K562 (cell line): ENCODE results near the gene PCSK6. TPM values are rescaled to one million over a fixed set of nuclear protein-coding genes. Genes with fewer than 3 reads are reported as not detected.

Experiments used
- ESRRA ChIP-seq: fragments of 450-650 bp; IDR thresholded peaks from 2 replicates; pipeline ENCODE4 v1.6.1; 2014; ENCODE audit warnings: low read depth, mild to moderate bottlenecking, moderate library complexity, borderline replicate concordance
- FOXA3 ChIP-seq, 2 experiments: fragments of 450-650 bp in 1 of 2; sonication (generic) in 1 of 2; formaldehyde crosslinking; IDR thresholded peaks in 1 of 2; conservative IDR thresholded peaks in 1 of 2; 2 replicates each; pipeline versions ENCODE4 v1.4.0 to v1.8.0; 2020 to 2022; ENCODE audit warnings: mild to moderate bottlenecking in 2 of 2, missing genetic modification reagents in 1 of 2
- KLF6 ChIP-seq: fragments of 250-450 bp; sonication (Bioruptor Pico); IDR thresholded peaks from 2 replicates; pipeline ENCODE4 v1.4.0; 2020; ENCODE audit warnings: mild to moderate bottlenecking, moderate library complexity, borderline replicate concordance
- MXI1 ChIP-seq: IDR thresholded peaks from 2 replicates; pipeline ENCODE4 v1.6.1; 2011; ENCODE audit warnings: low read depth, mild to moderate bottlenecking, improper control_type of control experiment, low read length
- PHB2 ChIP-seq: fragments of 450-650 bp; IDR thresholded peaks from 2 replicates; pipeline ENCODE4 v1.6.1; 2017; ENCODE audit warnings: low read depth
- SIX5 ChIP-seq, 2 experiments: IDR thresholded peaks; 2 replicates each; pipeline ENCODE4 v1.6.1; 2011; ENCODE audit warnings: low read length in 2 of 2, borderline replicate concordance in 1 of 2, low read depth in 1 of 2, mild to moderate bottlenecking in 1 of 2, moderate library complexity in 1 of 2; ENCODE audit not compliant: insufficient read depth in 1 of 2
- TFAP4 ChIP-seq: sonication (generic); formaldehyde crosslinking; IDR thresholded peaks from 2 replicates; pipeline ENCODE4 v1.8.0; 2022; ENCODE audit warnings: missing genetic modification reagents, mild to moderate bottlenecking, moderate library complexity, borderline replicate concordance
- ZKSCAN8 ChIP-seq: fragments of 200-800 bp; sonication (Bioruptor generic); IDR thresholded peaks from 2 replicates; pipeline ENCODE4 v1.6.1; 2016; ENCODE audit warnings: missing genetic modification characterization, missing compliant biosample characterization
- ZNF197 ChIP-seq: fragments of 200-800 bp; sonication (Bioruptor generic); IDR thresholded peaks from 2 replicates; pipeline ENCODE4 v1.6.1; 2016; ENCODE audit warnings: low read depth, missing genetic modification characterization, missing compliant biosample characterization
- ZNF668 ChIP-seq: fragments of 250-450 bp; sonication (Bioruptor Pico); IDR thresholded peaks from 2 replicates; pipeline ENCODE4 v1.8.0; 2022; ENCODE audit warnings: mild to moderate bottlenecking, inconsistent platforms
- polyA plus RNA-seq, 8 experiments: library from polyadenylated mRNA; depleted of rRNA in 4 of 8; stranded (reverse) in 5 of 8; unstranded in 3 of 8; fragments of >200 nt; fragmentation: Nextera tagmentation in 2 of 8; fragmentation: Illumina TruSeq in 1 of 8; extraction: Ambion mirVana in 2 of 8; extraction: Trizol in 1 of 8; gene quantifications; 2 replicates each; pipeline versions ENCODE4 v1.2.1 to v1.2.3, GENCODE V29; 2011 to 2014; ENCODE audit warnings: inconsistent platforms in 1 of 8, missing spikeins in 1 of 8
- total RNA-seq, 7 experiments: library from RNA; depleted of rRNA in 6 of 7; stranded (reverse); fragments of >200 nt in 6 of 7; fragmentation: Illumina TruSeq in 2 of 7; extraction: Trizol in 2 of 7; gene quantifications; 2 replicates each; pipeline versions ENCODE4 v1.2.1 to v1.2.3, GENCODE V29; 2011 to 2021; ENCODE audit warnings: low replicate concordance in 1 of 7
- TF ChIP-seq, protein P1 (sequence below): fragments of 450-650 bp; IDR thresholded peaks from 2 replicates; pipeline ENCODE4 v1.6.1; 2016; ENCODE audit warnings: mild to moderate bottlenecking, moderate library complexity

The PCSK6 gene
- total and polyA plus RNA-seq, 9 of the 15 experiments (the other 6 are each of a cell fraction or from before 2014, with no cell fraction given): 2.2 to 32.6 (median 14.5) TPM

DNA sequence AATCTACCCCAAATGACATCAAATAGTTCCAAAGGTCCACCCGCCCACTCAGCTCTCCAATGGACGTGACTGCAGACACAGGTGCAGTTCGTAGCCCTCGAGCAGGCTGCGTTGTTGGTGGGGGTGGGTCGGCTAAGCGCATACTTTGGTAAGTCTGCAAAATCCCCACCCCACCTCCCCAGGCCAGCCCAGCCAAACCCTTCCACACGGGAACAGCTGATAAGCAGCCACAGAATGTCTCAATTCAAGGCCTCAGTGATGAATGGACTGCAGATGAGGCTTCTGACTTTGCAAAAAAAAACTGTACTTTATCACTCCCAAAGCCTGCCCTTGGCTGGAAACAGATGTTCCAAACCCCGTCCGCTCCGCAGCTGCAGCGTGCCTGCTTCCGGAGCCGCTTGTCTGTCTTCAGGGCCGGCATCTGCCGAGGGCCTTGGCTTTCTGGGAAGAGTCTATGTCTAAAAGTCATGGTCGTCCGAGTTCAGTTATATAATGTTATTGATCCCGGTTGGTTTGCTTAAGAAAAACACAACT is 38.2 kb downstream of the PCSK6 start (continued):
- TF ChIP-seq FOXA3 (CRISPR knock-in tag; conservative IDR thresholded peaks at IDR 0.05 in 1 of 2, IDR thresholded peaks at IDR 0.05 in 1 of 2) (0 out of 4 replicates have a peak, but pooled peaks of 1 of the 2 experiments have one; percentile 36), ZKSCAN8 (CRISPR knock-in tag) (peak; percentile 92), PHB2 (peak; percentile 69), ZNF668 (CRISPR knock-in tag) (peak; percentile 20; the same call in 1 of the 2 replicates), SIX5 (IDR thresholded peaks at IDR 0.05; ENCODE audit: borderline replicate concordance in 1 of 2, insufficient read depth in 1 of 2, low read depth in 1 of 2, low read length in 2 of 2) (no peak), ZNF197 (CRISPR knock-in tag) (peak; percentile 89), ESRRA (peak; percentile 67; the same call in 1 of the 2 replicates), MXI1 (peak; percentile 72; the same call in 1 of the 2 replicates), KLF6 (CRISPR knock-in tag) (no peak; the same call in 1 of the 2 replicates), TFAP4 (CRISPR knock-in tag) (peak; percentile 99)
- TF ChIP-seq, protein P1, sequence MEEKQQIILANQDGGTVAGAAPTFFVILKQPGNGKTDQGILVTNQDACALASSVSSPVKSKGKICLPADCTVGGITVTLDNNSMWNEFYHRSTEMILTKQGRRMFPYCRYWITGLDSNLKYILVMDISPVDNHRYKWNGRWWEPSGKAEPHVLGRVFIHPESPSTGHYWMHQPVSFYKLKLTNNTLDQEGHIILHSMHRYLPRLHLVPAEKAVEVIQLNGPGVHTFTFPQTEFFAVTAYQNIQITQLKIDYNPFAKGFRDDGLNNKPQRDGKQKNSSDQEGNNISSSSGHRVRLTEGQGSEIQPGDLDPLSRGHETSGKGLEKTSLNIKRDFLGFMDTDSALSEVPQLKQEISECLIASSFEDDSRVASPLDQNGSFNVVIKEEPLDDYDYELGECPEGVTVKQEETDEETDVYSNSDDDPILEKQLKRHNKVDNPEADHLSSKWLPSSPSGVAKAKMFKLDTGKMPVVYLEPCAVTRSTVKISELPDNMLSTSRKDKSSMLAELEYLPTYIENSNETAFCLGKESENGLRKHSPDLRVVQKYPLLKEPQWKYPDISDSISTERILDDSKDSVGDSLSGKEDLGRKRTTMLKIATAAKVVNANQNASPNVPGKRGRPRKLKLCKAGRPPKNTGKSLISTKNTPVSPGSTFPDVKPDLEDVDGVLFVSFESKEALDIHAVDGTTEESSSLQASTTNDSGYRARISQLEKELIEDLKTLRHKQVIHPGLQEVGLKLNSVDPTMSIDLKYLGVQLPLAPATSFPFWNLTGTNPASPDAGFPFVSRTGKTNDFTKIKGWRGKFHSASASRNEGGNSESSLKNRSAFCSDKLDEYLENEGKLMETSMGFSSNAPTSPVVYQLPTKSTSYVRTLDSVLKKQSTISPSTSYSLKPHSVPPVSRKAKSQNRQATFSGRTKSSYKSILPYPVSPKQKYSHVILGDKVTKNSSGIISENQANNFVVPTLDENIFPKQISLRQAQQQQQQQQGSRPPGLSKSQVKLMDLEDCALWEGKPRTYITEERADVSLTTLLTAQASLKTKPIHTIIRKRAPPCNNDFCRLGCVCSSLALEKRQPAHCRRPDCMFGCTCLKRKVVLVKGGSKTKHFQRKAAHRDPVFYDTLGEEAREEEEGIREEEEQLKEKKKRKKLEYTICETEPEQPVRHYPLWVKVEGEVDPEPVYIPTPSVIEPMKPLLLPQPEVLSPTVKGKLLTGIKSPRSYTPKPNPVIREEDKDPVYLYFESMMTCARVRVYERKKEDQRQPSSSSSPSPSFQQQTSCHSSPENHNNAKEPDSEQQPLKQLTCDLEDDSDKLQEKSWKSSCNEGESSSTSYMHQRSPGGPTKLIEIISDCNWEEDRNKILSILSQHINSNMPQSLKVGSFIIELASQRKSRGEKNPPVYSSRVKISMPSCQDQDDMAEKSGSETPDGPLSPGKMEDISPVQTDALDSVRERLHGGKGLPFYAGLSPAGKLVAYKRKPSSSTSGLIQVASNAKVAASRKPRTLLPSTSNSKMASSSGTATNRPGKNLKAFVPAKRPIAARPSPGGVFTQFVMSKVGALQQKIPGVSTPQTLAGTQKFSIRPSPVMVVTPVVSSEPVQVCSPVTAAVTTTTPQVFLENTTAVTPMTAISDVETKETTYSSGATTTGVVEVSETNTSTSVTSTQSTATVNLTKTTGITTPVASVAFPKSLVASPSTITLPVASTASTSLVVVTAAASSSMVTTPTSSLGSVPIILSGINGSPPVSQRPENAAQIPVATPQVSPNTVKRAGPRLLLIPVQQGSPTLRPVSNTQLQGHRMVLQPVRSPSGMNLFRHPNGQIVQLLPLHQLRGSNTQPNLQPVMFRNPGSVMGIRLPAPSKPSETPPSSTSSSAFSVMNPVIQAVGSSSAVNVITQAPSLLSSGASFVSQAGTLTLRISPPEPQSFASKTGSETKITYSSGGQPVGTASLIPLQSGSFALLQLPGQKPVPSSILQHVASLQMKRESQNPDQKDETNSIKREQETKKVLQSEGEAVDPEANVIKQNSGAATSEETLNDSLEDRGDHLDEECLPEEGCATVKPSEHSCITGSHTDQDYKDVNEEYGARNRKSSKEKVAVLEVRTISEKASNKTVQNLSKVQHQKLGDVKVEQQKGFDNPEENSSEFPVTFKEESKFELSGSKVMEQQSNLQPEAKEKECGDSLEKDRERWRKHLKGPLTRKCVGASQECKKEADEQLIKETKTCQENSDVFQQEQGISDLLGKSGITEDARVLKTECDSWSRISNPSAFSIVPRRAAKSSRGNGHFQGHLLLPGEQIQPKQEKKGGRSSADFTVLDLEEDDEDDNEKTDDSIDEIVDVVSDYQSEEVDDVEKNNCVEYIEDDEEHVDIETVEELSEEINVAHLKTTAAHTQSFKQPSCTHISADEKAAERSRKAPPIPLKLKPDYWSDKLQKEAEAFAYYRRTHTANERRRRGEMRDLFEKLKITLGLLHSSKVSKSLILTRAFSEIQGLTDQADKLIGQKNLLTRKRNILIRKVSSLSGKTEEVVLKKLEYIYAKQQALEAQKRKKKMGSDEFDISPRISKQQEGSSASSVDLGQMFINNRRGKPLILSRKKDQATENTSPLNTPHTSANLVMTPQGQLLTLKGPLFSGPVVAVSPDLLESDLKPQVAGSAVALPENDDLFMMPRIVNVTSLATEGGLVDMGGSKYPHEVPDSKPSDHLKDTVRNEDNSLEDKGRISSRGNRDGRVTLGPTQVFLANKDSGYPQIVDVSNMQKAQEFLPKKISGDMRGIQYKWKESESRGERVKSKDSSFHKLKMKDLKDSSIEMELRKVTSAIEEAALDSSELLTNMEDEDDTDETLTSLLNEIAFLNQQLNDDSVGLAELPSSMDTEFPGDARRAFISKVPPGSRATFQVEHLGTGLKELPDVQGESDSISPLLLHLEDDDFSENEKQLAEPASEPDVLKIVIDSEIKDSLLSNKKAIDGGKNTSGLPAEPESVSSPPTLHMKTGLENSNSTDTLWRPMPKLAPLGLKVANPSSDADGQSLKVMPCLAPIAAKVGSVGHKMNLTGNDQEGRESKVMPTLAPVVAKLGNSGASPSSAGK: peak; percentile 42; the same call in 1 of the 2 replicates
